ENCODE data around the gene GLIS1.

Gene GLIS1

DNA sequence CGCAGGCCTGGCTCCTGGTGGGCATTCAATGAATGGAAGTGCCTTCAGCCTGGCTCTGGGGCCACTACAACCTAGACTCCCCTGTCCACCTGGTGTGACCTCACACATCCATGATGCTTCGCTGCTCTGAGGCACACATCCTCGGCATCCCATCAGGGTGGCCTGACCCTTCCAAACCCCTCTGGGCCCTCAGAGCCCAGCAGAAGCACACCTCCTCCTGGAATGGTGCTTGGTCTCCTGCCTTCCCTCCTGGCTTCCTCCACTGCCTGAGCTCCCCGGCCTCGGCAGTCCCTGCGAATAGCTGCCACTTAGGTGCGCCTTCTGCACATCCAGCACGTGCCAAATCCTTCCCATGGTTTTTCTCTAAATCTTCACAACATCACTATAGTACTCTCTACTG lies 133.8 kb downstream of the GLIS1 start:
- no peaks in the 10 kb centered on the region for H3K27me3 ChIP-seq (replicated peaks)
- in situ Hi-C loops (cut with HindIII; ENCODE audit: low pct_ligation_motif_present, low sequenced_read_pairs): no loop called here
- no peak overlapping the region for H3K27ac ChIP-seq
- no peak overlapping the region for H3K4me3 ChIP-seq (ENCODE audit: low read depth, low read length)
- TF ChIP-seq, protein P1, sequence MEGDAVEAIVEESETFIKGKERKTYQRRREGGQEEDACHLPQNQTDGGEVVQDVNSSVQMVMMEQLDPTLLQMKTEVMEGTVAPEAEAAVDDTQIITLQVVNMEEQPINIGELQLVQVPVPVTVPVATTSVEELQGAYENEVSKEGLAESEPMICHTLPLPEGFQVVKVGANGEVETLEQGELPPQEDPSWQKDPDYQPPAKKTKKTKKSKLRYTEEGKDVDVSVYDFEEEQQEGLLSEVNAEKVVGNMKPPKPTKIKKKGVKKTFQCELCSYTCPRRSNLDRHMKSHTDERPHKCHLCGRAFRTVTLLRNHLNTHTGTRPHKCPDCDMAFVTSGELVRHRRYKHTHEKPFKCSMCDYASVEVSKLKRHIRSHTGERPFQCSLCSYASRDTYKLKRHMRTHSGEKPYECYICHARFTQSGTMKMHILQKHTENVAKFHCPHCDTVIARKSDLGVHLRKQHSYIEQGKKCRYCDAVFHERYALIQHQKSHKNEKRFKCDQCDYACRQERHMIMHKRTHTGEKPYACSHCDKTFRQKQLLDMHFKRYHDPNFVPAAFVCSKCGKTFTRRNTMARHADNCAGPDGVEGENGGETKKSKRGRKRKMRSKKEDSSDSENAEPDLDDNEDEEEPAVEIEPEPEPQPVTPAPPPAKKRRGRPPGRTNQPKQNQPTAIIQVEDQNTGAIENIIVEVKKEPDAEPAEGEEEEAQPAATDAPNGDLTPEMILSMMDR (IDR thresholded peaks at IDR 0.05; ENCODE audit: low read depth, low read length, missing control alignments): no peak
- no peaks in the 10 kb centered on the region for H3K36me3 ChIP-seq (replicated peaks)
- DNase-seq: no peak

- H3K27ac ChIP-seq: no peak overlapping the region
- TF ChIP-seq, protein P1 (IDR thresholded peaks at IDR 0.05; ENCODE audit: low read depth, low read length, missing control alignments): no peak
- no peak overlapping the region for H3K4me3 ChIP-seq (ENCODE audit: low read depth, low read length)
- no peaks in the 10 kb centered on the region for H3K27me3 ChIP-seq (replicated peaks)
- DNase-seq: no peak
- in situ Hi-C loops (cut with HindIII; ENCODE audit: low pct_ligation_motif_present, low sequenced_read_pairs): no loop called here
- H3K36me3 ChIP-seq (replicated peaks): no peaks in the 10 kb centered on the region
Observed at GRCh38 chr1:53604291-53604919, 134.6 kb downstream of the GLIS1 start.

- Histone ChIP-seq H3K36me3 (replicated peaks) (no peaks in the 10 kb centered on the region), H3K27ac (no peak overlapping the region), H3K27me3 (replicated peaks) (no peaks in the 10 kb centered on the region), H3K4me3 (ENCODE audit: low read depth, low read length) (no peak overlapping the region)
- in situ Hi-C loops (cut with HindIII; ENCODE audit: low pct_ligation_motif_present, low sequenced_read_pairs): no loop called here
- no peak for DNase-seq
- TF ChIP-seq, protein P1 (IDR thresholded peaks at IDR 0.05; ENCODE audit: low read depth, low read length, missing control alignments): no peak
Observed at GRCh38 chr1:53603431-53603830, 135.5 kb downstream of the GLIS1 start.

DNA sequence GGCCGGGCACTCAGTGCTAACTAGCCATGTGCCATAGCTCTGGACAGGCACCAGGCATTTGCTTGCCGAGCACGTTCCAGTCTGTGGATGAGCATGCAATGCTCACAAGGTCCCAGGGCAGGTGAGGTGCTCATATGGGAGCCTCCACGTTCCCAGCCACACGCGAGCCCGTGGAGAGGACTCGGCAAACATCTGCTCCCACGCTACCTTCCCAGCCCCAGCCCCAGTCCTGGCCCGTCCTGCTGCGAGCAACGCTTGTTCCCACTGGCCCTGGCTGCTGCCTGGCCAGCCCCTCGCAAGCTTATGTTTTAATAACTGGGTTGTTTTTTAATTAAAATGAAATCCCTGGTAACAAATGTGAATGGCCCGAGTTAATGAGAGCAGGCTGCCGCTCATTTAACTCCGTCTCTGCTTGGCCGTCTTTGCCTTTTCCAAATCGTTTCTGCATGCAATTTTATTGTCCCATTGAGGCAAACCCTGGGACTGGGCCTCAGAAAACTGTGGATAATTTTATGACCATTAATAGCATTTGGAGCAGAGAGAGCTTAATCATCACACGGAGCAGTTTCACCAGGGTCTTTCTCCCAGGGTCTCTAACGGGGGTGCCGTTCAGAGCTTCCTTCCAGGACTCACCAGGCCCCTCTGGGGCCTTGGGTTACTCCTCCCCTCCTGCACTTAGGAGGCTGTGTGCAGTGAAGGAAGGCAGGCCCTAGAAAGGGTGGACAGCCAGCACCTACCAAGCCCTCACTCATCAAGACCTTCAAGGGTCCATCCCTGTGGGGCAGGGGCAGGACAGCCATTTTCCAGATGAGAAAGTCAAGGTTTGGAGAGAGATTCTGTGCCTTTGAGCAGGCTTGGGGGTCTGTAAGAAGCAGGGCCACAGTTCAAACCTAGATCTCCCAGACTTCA lies 136.8 kb downstream of the GLIS1 start:
- Histone ChIP-seq H3K4me3 (ENCODE audit: low read depth, low read length) (no peak overlapping the region), H3K27me3 (replicated peaks) (no peaks in the 10 kb centered on the region), H3K36me3 (replicated peaks) (no peaks in the 10 kb centered on the region), H3K27ac (no peak overlapping the region)
- TF ChIP-seq, protein P1 (IDR thresholded peaks at IDR 0.05; ENCODE audit: low read depth, low read length, missing control alignments): no peak
- in situ Hi-C loops (cut with HindIII; ENCODE audit: low pct_ligation_motif_present, low sequenced_read_pairs): no loop called here
- no peak for DNase-seq

DNA sequence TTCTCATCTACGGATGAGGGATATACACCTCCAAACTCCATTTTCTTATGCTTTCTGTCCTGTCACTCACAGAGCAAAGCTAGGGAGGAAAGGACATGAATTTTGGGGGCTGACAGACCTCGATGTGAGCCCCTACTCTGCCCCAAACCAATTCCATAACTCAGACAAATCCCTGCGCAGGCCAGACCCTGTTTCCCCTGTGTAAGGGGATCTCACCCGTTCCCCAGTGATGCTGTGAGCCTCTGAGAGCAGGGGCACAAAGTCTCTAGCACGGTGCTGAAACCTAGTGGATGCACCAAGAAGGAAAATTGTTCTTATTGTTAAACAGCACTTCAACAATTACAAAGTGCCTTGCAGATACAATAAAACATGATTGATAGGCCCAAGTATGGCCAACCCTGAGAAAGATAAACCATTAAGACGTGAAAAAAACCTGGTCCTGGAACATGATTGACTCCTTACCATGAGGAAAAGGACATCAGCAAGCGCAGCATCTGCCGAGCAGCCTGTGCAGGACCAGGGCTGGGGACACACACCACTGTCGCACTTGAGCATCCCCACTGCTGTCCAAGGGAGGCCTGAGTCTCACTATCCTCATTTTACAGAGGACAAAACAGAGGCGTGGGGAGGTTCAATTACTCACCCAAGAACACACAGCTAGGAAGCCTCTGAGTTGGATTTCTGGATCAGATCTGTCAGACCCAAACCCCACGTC lies 137.8 kb downstream of the GLIS1 start:
- Histone ChIP-seq H3K36me3 (replicated peaks) (no peaks in the 10 kb centered on the region), H3K4me3 (ENCODE audit: low read depth, low read length) (no peak overlapping the region), H3K27ac (no peak overlapping the region), H3K27me3 (replicated peaks) (no peaks in the 10 kb centered on the region)
- no peak for DNase-seq
- in situ Hi-C loops (cut with HindIII; ENCODE audit: low pct_ligation_motif_present, low sequenced_read_pairs): no loop called here
- TF ChIP-seq, protein P1 (IDR thresholded peaks at IDR 0.05; ENCODE audit: low read depth, low read length, missing control alignments): no peak
